Measurements from ENCODE around the gene MDFIC. TPM values are rescaled to one million over a fixed set of nuclear protein-coding genes. Genes with fewer than 3 reads are reported as not detected.

Gene MDFIC
- total and polyA plus RNA-seq, 4 donors, result 3.2 to 6.6 (median 5.3) TPM

DNA sequence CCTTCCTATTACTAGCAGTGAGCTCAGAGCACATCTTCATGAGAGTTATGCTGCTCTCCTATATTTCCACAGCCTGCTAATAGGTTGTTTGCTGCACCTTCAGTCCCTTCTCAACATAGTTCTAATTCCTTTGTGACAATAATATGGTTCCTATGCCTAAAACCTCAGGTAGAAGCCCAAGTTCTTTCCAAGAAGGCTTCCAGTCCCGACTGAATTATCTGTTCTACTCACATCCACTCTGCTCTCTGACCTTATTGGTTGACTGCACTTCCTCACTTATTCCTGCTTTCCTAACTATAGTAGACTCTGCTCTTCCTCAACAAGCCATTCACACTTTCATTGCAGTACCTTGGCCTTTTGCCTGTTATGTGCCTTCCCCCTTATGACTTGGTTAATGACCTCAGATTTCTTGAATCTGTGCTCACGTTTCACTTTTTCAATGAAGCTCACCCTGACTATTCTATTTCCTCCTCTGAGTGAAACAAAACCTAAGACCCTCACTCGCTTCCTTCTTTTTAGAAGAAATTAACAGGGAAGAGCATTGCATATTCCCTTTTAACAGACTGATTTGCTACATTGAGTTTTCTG lies 132.7 kb downstream of the MDFIC start (continued):
- TF ChIP-seq, protein P1, sequence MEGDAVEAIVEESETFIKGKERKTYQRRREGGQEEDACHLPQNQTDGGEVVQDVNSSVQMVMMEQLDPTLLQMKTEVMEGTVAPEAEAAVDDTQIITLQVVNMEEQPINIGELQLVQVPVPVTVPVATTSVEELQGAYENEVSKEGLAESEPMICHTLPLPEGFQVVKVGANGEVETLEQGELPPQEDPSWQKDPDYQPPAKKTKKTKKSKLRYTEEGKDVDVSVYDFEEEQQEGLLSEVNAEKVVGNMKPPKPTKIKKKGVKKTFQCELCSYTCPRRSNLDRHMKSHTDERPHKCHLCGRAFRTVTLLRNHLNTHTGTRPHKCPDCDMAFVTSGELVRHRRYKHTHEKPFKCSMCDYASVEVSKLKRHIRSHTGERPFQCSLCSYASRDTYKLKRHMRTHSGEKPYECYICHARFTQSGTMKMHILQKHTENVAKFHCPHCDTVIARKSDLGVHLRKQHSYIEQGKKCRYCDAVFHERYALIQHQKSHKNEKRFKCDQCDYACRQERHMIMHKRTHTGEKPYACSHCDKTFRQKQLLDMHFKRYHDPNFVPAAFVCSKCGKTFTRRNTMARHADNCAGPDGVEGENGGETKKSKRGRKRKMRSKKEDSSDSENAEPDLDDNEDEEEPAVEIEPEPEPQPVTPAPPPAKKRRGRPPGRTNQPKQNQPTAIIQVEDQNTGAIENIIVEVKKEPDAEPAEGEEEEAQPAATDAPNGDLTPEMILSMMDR (IDR thresholded peaks at IDR 0.05; ENCODE audit: low read depth, low read length, missing input control), result no peak

DNA sequence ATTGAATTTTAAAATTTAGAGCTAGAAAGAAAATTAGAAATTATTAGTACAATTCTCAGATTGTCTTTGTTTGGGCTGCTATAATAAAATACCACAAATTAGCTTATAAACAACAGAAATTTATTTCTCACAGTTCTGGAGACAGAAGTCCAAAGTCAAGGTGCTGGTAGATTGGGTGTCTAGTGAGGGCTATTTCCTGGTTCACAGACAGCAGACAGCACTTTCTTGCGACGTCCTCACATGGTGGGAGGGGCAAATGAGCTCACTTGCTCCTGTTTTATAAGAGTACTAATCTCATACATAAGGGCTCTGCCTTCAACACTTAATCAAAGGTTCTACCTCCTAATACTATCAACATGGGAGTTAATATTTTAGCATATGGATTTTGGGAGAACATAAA lies 134.1 kb downstream of the MDFIC start:
- WGBS, result 69% methylated on average over 2 of the region's 2 CpGs
- TF ChIP-seq, protein P2, sequence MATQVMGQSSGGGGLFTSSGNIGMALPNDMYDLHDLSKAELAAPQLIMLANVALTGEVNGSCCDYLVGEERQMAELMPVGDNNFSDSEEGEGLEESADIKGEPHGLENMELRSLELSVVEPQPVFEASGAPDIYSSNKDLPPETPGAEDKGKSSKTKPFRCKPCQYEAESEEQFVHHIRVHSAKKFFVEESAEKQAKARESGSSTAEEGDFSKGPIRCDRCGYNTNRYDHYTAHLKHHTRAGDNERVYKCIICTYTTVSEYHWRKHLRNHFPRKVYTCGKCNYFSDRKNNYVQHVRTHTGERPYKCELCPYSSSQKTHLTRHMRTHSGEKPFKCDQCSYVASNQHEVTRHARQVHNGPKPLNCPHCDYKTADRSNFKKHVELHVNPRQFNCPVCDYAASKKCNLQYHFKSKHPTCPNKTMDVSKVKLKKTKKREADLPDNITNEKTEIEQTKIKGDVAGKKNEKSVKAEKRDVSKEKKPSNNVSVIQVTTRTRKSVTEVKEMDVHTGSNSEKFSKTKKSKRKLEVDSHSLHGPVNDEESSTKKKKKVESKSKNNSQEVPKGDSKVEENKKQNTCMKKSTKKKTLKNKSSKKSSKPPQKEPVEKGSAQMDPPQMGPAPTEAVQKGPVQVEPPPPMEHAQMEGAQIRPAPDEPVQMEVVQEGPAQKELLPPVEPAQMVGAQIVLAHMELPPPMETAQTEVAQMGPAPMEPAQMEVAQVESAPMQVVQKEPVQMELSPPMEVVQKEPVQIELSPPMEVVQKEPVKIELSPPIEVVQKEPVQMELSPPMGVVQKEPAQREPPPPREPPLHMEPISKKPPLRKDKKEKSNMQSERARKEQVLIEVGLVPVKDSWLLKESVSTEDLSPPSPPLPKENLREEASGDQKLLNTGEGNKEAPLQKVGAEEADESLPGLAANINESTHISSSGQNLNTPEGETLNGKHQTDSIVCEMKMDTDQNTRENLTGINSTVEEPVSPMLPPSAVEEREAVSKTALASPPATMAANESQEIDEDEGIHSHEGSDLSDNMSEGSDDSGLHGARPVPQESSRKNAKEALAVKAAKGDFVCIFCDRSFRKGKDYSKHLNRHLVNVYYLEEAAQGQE (IDR thresholded peaks at IDR 0.05), result no peak
- TF ChIP-seq EGR1 (IDR thresholded peaks at IDR 0.05; ENCODE audit: low read depth in 2 of 2) (no peak), HNF4A (conservative IDR thresholded peaks at IDR 0.05) (no peak), SP1 (IDR thresholded peaks at IDR 0.05) (no peak), FOXA2 (IDR thresholded peaks at IDR 0.05) (no peak)
- TF ChIP-seq, protein P1 (IDR thresholded peaks at IDR 0.05; ENCODE audit: low read depth, low read length, missing input control), result no peak
- TF ChIP-seq, protein P3, sequence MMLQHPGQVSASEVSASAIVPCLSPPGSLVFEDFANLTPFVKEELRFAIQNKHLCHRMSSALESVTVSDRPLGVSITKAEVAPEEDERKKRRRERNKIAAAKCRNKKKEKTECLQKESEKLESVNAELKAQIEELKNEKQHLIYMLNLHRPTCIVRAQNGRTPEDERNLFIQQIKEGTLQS (IDR thresholded peaks at IDR 0.05), result no peak
- TF ChIP-seq, protein P4, sequence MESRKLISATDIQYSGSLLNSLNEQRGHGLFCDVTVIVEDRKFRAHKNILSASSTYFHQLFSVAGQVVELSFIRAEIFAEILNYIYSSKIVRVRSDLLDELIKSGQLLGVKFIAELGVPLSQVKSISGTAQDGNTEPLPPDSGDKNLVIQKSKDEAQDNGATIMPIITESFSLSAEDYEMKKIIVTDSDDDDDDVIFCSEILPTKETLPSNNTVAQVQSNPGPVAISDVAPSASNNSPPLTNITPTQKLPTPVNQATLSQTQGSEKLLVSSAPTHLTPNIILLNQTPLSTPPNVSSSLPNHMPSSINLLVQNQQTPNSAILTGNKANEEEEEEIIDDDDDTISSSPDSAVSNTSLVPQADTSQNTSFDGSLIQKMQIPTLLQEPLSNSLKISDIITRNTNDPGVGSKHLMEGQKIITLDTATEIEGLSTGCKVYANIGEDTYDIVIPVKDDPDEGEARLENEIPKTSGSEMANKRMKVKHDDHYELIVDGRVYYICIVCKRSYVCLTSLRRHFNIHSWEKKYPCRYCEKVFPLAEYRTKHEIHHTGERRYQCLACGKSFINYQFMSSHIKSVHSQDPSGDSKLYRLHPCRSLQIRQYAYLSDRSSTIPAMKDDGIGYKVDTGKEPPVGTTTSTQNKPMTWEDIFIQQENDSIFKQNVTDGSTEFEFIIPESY (IDR thresholded peaks at IDR 0.05), result no peak
- no peaks in the 10 kb centered on the region for H3K36me3 ChIP-seq (ENCODE audit: control insufficient read depth in 4 of 4, insufficient read depth in 3 of 4, low read depth in 1 of 4, low read length in 3 of 4)
- no peaks in the 10 kb centered on the region for H3K27me3 ChIP-seq (ENCODE audit: control insufficient read depth in 4 of 4, insufficient read depth in 4 of 4, low read length in 3 of 4)
- H3K27ac ChIP-seq (ENCODE audit: low read depth in 1 of 2, low read length in 2 of 2), result no peak overlapping the region
- no peak for DNase-seq (ENCODE audit: low spot score)
- no peak overlapping the region for H3K4me3 ChIP-seq (ENCODE audit: low read depth in 1 of 3, low read length in 3 of 3)
- peaks cover 0 to 2% (median 0%) of the 10 kb centered on the region in 4 donors for H3K9me3 ChIP-seq (ENCODE audit: control insufficient read depth in 4 of 4, low read length in 3 of 4)
- no peak overlapping the region for H3K9ac ChIP-seq (ENCODE audit: low read depth in 1 of 2, low read length in 2 of 2)
- no peaks in the 10 kb centered on the region for H3K4me1 ChIP-seq (ENCODE audit: control insufficient read depth in 4 of 4, insufficient read depth in 4 of 4, low read length in 3 of 4)

Data from liver (tissue), 9 donors.